ENCODE measurements around the gene APOBEC3C.
"Not testable (repeated sequence)": the region's sequence is repeated elsewhere in the genome, so short reads cannot be mapped to it uniquely, and the experiment has no call there.

The APOBEC3C gene

GRCh38 chr22:39013942-39014722, at the start of gene APOBEC3C:
APOBEC3C (plus strand) TSS chr22:39014257; CDS start chr22:39014363, 106 bp downstream.
- DNase-seq (ENCODE audit: low spot score), result peak; percentile 15

- DNase-seq (ENCODE audit: low spot score), result no peak
These were observed 49.8 kb upstream of the APOBEC3C start for GRCh38 chr22:38964306-38964705.

- DNase-seq (ENCODE audit: low spot score), result no peak
These were observed 49.1 kb upstream of the APOBEC3C start for GRCh38 chr22:38964989-38965388.

GRCh38 chr22:38965614-38966379, 48.3 kb upstream of the APOBEC3C start:
- no peak for DNase-seq (ENCODE audit: low spot score)

GRCh38 chr22:38966380-38966702, 47.7 kb upstream of the APOBEC3C start:
- DNase-seq (ENCODE audit: low spot score), result no peak

- DNase-seq (ENCODE audit: low spot score), result no peak
These were observed 47.1 kb upstream of the APOBEC3C start for GRCh38 chr22:38966942-38967341.

GRCh38 chr22:38967451-38968450, 46.3 kb upstream of the APOBEC3C start:
- no peak for DNase-seq (ENCODE audit: low spot score)

GRCh38 chr22:38968801-38969200, 45.3 kb upstream of the APOBEC3C start:
- no peak for DNase-seq (ENCODE audit: low spot score)

GRCh38 chr22:38970551-38970950, 43.5 kb upstream of the APOBEC3C start:
- no peak for DNase-seq (ENCODE audit: low spot score)

- no peak for DNase-seq (ENCODE audit: low spot score)
These were observed 42.9 kb upstream of the APOBEC3C start for GRCh38 chr22:38971202-38971601.

- DNase-seq (ENCODE audit: low spot score), result no peak
These were observed 42.3 kb upstream of the APOBEC3C start for GRCh38 chr22:38971791-38972190.

GRCh38 chr22:38972558-38972957, 41.5 kb upstream of the APOBEC3C start:
- no peak for DNase-seq (ENCODE audit: low spot score)

- peak; percentile 46 for DNase-seq (ENCODE audit: low spot score)
These were observed 40.5 kb upstream of the APOBEC3C start for GRCh38 chr22:38973289-38974169.

GRCh38 chr22:38974170-38974825, 39.8 kb upstream of the APOBEC3C start:
- no peak for DNase-seq (ENCODE audit: low spot score)

- DNase-seq (ENCODE audit: low spot score), result no peak
These were observed 39.3 kb upstream of the APOBEC3C start for GRCh38 chr22:38974826-38975175.

- not testable (repeated sequence) for DNase-seq (ENCODE audit: low spot score)
These were observed 36.8 kb upstream of the APOBEC3C start for GRCh38 chr22:38977289-38977688.

- not testable (repeated sequence) for DNase-seq (ENCODE audit: low spot score)
These were observed 33.5 kb upstream of the APOBEC3C start for GRCh38 chr22:38980587-38980986.

- DNase-seq (ENCODE audit: low spot score), result no peak
These were observed 32.8 kb upstream of the APOBEC3C start for GRCh38 chr22:38981005-38981991.
